CD4-positive, alpha-beta T cell treated with Interleukin-17A for 1 hour (primary cell): ENCODE measurements around the gene ARHGAP10.
A peak's percentile ranks its signal among the peaks of the same experiment; 100 is the strongest.

Experiments
- DNase-seq: peaks from one replicate; pipeline ENCODE4 v3.0.0-alpha.2; 2020

Gene ARHGAP10

DNA sequence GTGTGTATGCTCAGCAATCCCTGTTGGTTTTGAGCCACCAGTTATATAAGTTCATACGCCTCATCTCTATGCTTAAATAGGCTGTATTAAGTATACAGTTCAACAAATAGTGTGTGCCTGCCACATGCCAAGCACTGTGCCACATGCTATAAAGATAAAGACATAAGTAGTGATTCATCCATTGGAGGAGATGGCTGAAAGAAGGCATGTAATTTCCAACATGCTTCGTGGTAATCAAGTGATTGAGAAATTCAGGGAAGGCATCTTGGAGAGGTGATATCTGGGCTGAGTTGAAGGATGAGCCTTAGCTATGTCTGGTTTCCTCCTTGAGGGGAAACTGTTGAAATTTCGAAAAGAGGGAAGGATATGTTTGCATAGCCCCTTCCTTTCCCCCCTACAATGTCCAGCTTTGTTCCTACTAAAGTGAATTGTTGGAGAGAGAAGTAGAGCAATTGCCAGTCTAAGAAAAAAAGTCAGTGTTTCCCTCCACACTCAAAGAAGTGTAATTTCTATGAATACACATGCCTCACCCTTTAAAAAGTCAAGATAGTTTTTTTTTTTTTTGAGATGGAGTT lies 96.5 kb downstream of the ARHGAP10 start:
- DNase-seq = no peak

DNA sequence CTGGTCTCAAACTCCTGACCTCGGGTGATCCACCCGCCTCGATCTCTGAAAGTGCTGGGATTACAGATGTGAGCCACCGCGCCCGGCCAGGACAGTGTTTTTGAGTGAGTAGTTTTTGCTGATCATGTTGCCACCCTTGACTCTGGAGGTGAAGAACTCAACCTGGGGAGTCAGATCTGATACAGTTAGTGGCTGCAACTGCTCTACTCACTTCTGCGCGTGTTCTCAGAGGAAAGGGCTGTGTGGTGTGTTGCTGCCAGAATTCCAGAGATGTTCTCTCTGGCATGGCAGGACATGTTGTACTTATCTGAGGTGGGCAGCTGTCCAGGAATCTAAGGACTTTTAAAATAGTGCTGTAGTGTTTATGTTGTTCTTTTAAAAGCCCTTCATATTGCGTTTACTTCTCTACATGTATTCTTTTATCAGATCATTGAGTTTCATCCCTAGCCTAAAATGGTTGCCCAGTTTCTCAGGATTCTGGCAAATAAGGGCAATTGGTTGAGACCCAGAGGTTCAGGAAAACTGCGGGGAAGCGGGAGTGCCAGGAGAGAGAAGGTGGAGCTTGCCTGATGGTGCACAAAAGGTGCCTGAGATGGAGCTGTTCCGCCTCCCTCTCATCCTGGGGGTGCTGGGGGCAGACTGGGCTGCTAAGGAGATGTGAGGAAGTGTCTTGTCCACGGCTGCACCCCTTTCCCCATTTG lies 97.7 kb downstream of the ARHGAP10 start:
- no peak for DNase-seq

DNA sequence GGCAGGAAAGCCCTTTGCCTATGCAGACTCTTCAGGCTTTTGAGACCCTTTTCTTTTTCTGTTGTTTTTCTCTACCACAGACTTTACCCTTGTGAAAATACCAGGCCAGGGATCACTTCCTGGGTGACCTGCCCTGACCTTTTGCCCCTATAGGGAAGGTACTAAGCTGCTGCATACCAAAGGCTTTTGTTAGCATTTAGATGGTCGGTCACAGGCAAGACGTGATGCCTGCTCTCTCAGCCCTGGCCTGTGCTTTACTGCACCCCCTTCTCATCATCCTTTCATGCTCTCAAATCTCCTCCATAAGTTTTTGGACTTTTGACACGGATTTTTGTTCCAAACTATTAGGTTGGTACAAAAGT lies 98.2 kb downstream of the ARHGAP10 start:
- DNase-seq = no peak

DNA sequence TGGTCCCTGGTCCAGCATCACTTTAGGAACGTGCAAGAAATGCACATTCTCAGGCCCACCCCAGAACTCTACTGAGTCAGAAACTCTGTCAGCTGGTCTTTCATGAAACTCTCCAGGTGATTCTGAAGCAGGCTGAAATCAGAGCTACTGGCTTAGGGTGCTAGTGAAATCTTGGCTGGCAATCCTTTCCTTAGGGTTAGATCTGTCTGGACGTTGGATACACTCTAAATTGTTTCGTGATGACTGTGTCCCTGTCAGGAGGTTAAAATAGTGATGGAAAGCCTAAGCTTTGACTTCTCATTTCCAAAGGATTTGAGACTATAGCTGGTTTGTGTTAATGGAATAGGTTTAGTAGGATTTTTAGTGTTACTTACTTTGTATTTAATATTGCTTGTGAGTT lies 99.1 kb downstream of the ARHGAP10 start:
- no peak for DNase-seq

DNA sequence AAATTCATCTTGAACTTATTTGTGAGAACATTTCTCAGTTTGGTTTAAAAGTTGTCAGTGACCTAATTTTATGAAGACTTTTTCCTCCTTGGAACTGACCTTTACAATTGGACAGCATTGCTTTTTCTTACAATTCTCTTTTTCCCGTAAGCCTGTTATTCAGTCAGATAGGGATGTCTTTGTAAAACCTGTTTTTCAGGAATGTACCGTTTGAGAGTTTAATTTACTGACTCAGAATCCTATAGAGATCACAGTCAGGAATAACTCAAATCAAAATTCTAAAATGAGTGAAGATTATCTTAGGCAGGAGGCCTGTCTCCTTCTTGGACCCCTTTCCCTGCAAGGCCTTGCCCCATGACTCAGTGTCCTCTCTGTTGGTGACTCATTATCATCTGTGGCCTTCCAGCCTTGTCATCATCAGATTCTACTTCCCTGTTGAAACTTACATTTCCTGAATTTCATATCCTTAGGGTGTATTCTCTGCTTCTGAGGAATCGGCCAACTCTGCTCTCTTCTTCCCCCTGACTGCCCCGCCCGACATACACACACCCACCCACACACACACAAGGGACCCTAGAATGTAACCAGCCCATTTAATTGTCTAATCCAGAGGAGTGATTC lies 99.8 kb downstream of the ARHGAP10 start:
- peak; percentile 21 for DNase-seq

DNA sequence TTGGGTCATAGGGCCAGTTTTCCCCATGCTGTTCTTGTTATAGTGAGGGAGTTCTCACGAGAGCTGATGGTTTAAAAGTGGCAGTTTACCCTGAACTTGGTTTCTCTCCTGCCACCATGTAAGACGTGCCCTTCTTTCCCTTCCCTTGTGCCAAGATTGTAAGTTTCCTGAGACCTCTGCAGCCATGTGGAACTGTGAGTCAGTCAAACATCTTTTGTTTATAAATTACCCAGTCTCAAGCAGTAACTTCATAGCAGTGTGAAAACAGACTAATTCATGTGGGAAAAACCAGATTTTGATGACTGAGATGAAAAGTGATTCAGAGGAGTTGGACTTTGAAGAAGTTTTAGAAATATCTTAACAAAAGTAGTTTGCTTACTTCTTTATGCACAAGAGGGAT lies 101.4 kb downstream of the ARHGAP10 start:
- no peak for DNase-seq

DNA sequence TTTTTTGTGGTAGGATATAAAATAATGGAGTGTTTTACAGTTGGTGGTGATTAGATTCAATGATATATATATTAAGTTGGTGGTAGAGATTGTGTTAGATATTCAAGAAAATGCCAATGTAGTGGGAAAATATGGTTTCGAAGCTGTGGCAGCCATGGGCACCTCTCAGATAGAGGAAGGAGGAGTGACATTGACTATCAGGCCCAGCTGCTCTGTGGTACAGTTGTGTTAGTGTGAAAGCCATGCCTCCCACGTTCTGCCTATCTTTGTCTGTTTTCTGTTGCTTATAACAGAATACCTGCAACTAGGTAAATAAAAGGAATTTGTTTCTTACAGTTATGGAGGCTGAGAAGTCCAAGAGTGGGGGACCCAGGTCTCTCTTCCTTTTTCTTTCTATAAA lies 101.9 kb downstream of the ARHGAP10 start:
- no peak for DNase-seq

DNA sequence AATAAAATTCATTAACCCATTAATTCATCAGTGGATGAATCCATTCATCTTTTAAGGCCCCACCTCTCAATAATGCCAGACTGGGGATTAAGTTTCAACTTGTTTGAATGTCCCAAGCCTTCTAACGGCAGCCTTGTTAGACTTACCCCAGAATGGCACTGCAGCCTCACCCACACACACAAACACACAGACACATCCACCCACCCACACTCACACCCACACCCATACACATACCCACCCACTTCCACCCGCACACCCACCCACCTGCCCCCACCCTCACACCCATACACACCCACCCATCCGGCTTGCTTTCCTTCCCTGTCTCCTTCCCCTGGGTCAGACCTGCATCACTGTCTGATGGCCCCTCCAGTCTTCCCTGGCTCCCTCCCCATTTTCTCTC lies 102.6 kb downstream of the ARHGAP10 start:
- DNase-seq = peak; percentile 9

DNA sequence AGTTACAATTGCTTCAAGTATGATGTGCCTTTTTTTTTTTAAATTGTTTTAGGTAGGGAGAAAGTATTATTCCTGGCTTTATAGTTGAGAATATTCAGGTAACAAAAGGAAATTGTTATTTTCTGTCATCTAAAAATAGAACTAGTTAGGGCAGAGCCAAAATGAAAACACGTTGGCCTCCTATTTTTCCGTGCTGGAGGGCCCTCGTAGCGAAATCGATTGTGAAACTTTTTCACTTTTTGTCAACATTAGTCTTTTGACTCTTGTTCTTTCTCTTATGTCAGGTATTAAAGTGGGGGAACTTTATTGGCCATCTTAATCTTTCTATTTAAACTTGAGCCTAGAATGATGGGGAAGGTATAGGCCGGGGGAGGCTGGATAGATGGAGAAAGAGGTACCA lies 104.9 kb downstream of the ARHGAP10 start:
- no peak for DNase-seq

DNA sequence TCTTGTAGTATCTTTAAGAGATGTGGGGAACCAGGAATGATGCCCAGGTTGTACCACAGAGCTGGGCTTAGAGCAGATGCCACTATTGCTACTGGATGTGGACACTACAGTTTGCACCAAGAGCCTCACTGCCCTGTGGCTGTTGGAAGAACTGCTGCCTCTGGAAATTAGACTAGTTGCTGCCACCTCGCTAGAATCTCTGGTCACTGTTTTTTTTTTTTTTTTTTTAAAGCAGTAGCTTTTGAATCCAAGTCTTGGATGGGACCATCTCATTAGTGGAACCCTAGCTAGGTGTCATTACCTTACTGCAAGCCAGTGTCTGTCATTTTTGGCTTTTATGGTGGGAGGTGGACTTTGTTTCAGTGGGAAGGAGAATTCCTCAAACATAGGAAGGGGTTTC lies 105.5 kb downstream of the ARHGAP10 start:
- DNase-seq = peak; percentile 26

DNA sequence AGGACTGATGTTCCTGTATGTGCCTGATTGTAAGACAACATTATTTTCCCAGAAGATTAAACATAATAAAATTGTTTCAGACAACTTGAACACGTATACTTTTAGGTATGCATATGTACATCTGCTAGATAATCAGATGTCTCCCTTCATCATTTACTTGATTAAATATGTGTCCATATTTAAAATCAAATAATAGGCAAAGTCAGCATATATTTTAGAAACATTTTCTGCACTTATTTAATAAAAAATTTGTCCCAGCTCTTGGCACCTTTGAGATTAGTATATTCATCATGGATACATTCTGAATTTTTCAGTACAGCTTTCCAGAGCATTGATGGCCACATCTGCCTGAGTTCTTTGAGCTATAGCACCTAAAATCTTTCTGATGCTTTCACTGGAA lies 106.0 kb downstream of the ARHGAP10 start:
- DNase-seq = no peak

DNA sequence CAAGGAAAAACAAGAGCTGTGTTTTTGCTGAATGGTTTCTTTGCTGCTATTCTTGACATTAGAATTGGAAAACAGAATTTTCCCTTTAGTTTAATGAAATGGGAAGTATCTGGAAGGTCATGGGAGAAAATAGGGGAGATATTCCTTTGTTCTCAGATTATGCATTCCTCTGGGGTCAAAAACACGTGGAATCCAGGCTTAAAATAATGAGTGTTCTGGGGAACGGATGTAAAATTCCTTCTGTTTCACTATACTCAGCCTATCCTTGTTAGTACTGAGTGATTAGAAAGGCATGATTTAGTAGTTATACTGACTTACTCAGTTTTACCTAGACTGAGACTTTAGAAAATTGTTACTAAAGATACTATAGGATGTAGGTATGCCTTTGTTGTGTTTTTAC lies 107.3 kb downstream of the ARHGAP10 start:
- DNase-seq = no peak

DNA sequence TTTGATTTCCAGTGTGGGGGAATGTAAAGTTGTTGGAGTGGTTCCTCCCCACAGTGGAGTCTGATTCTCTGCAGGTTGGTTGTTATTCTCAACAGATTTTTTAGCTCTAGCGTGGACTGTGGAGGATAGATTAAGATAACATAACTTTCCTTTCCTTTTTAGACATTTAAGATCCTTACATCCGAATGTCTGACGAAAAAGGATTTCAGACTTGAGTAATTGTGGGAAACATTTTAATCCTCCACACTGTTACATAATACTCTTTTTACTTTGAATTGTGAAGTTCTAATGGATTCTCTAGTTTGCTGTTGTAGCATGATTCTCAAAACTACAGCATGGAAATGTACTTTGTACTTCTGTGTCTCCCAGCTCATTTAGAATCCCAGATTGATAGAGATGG lies 107.8 kb downstream of the ARHGAP10 start:
- DNase-seq = no peak

DNA sequence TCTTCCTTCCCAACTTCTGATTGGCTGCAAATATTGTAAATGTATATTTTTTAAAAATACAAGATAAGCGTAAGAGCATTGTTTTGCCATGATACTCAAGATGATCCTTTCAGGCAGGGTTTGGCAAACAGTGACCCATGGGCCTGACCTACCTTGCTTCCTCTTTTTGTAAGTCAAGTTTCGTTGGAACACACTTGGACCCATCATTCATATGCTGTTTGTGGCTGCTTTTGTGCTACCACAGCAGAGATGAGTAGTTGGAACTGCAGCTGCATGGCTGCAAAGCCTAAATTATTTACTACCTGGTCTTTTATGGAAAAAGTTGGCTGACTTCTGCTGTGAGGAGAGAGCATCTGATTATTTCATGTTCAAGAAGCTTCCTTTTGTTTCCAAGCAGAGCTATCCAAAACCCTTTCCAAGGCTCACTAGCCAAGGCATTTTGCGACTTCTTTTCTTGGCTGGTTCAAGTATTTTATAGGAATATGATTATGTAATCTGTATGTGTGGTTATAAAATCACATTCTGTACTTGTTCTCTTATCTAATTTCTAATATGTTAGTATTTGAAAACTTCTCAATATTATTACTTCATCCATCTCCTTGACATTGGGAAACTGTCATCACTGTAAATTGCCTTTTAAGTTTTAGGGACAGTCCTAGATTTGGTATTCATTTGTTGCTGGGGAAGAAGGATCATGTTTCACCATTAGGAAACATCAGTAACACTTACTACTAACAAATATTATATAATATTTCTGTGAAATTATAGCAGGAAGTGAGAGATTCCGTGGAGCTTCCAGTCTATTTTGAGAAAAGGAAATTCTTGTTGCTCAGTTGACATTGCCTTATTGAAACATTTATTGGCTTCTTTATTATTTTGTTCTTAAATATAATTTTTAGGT lies 109.2 kb downstream of the ARHGAP10 start:
- no peak for DNase-seq

DNA sequence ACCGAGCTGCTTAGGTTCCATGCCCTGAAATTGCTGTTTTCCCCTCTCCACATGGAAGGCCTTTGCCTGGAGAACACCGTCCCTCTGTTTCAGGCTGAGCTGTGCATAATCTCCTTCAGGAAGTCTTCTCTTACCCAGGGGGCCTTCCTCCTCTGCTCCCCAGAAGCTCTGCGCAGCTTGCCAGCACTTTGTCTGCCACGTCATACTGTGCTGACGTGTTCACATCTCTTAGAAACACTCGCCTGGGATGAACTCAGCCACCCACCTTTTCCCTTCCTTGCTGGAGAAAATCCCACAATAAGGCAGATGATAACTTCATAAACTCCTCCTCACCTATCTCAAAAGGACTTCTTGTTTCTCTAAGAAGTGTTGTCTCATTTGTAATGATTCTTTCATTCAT lies 110.7 kb downstream of the ARHGAP10 start:
- no peak for DNase-seq

DNA sequence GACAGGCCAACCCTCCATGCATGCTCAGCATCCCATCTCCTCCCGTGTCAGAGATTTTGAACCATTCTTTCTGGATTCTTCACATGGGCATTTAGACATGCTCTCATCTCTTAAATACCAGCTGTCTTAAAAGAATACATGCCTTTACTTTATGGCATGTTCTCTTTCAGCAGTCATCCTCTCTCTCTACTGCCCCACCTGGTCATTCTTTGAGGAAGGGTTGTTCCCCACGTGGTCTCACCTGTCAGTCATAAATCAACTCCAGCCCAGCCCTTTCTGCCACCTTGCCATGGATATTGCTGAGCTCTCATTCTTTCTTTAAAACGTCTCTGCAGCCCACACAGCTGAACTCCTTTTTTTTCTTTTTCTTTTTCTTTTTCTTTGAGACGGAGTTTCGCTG lies 111.3 kb downstream of the ARHGAP10 start:
- no peak for DNase-seq

DNA sequence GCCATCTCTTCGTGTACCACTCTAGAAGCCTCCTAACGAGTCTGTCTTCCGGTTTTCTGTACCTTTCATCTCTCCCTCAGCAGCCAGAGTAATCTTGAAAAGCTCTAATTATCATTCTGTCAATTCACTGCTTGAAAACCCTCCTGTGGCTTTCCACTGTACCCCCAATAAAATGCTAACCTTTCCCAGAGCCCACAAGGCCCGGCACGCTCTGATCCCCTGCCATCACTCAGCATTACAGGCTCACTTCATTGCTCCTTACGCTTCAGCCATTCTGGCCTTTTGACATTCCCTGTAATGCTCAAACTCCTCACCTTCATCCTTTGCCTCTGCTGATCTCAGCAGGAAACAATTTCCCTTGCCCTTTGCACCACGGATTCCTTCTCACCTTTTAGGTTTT lies 112.9 kb downstream of the ARHGAP10 start:
- DNase-seq = no peak

DNA sequence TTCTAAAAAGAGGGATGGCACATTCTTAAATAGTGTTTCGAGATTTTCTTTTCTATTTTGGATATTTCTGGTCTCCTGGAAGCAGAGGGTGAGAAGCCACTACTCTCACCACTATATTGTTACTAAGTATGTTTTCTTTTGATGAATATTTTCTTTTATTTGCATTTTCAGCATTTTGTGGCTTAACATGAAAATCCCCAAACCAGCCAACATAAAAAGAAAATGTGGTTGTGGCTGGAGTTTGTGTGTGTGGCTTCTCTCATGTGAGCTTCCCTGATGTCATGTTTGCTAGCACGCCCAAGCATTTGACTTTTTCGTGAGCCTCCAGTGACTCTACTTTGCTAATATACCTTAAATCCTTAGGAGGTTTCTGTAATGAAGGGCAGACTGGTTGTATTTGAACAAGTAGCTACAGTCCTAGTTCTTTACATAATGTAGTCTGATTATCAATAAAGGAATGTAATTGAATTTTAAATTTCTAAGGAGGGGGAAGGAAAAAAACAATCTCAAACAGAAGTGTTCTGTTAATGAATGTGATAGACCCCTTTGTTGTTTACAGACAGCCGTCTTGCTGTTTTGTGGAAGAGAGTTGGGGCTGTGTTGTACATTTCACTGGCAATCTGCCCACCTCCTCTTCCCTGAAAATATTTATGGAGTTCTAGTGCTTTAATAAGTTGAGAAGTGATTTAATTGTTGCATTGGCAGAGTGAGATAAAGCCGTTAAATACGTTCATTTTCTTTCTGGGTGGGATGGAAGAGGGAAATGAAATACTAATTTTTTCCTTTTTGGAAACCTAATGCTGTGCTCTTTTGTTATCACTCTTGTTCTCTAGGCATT lies 114.6 kb downstream of the ARHGAP10 start:
- peak; percentile 37 for DNase-seq

DNA sequence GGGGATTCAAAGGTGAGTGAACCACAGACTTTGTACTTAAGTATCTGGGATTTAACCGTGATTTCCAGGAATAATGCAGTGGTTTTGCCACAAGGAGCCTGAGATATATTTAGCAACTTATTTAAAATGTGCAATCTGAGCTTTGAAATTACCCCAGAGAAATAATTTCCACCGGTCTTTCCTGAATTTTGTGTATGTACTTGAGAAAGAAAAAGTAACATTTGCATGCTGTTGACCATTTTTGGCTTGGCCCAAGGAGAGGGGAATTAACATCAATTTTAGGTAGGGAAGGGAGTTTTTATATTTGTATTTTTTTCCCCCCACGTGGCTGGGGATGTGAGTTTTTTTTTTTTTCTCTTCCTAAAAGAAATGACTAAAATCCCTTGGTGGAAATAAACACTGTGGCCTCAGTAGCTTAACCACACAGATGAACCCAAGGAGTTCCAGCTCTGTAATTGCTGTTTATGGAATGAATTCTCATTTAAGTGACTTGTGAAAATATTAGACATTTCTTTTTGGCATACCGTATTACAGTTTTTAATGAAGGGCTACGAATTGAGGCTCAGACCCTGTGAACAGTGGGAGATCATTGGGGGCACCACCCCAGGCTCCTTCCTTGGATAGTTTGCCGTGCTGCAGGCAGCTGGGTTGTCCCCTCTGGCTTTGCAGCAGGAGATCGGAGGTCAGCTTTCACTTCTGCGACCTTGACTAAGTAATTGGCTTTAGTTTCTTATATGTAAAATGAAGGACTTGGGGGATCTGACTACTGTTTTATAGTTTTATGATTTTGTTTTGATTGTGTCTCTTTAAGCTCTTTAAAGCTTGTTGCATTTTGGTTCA lies 116.1 kb downstream of the ARHGAP10 start:
- DNase-seq = no peak

DNA sequence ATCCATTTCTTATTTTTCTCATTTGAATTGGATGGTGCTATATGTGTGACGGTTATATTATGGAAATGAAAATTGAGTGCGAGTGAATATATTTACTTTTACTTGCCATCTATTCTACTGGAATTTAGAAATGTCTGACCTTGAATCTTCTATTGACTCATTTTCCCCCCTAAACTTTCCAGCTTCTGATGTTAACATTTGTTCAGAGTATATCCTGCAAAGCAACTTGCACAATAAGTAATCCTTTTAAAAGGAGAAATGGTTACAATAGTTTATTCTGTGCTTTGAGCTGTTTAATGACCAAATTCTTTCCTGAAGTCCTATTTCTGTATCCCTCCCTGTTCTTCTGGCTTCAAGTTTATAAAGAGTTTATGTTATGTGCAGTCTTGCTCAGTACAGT lies 116.7 kb downstream of the ARHGAP10 start:
- DNase-seq = no peak

DNA sequence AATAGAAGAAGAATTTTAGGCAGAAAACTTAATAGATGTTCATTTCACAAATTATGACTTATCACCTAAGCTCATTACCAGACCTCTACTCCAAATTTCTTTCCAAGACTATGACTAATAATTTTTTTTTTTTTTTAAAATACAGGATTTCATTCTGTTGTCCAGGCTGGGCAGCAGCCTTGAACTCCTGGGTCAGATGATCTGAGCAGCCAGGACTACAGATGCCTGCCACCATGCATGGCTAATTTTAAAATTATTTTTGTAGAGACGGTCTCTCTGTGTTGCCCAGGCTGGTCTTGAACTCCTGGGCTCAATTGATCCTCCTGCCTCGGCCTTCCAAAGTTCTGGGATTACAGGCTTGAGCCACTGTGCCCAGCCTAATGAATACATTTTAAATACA lies 119.2 kb downstream of the ARHGAP10 start:
- no peak for DNase-seq

DNA sequence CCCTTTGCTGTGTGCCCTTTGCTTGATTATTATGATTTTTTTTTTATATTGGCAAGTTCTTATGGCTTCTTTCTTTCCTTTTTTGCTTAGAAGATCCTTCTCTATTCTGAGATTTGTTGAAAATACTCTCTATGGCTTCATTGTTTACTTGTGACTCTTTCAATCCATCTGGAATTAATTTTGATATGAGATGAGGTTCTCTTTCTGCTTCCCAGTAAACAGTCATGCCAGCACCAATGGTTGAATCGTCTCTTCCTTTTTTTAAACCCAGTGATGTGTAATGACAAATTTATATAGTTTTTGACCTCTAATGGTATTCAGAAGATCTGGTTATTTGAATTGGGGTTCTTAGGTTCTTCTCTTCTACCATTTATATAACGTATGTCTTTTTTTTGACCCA lies 121.8 kb downstream of the ARHGAP10 start:
- DNase-seq = no peak
